IMR-90 (cell line): Measurements from ENCODE around the gene PPARG. TPM values are rescaled to one million over a fixed set of nuclear protein-coding genes. Genes with fewer than 3 reads are reported as not detected.

ENCODE experiments used
- ATAC-seq: fragments of 200-7000 bp; cut with Tn5 transposase; 2 replicates; pipeline ENCODE4 v1.9.1; 2020; ENCODE audit warnings: low read depth, mild to moderate bottlenecking, moderate library complexity
- BruUV-seq: library from RNA; stranded (reverse); fragments of 400-500 nt; replicated peaks from 2 replicates; lab custom pipeline; 2021; lab: Mats Ljungman, UMichigan
- CTCF ChIA-PET: fragments of 300-600 bp; formaldehyde crosslinking; extraction: SDS; loops from one replicate; lab custom pipeline; 2021; ENCODE audit warnings: antibody characterized with exemption; lab: Yijun Ruan, JAX
- POLR2A ChIA-PET: fragments of 300-600 bp; sonication (Branson Sonifier 250); formaldehyde crosslinking; loops from one replicate; lab custom pipeline; 2022; ENCODE audit warnings: antibody characterized with exemption; ENCODE audit not compliant: unreplicated experiment; lab: Charles Lee
- DNase-seq: peaks from one replicate; pipeline ENCODE4 v3.0.0; 2013
- H2AFZ ChIP-seq: replicated peaks from 2 replicates; pipeline ENCODE3; 2013; ENCODE audit warnings: low read length, mild to moderate bottlenecking; ENCODE audit not compliant: poor library complexity
- H2AK5ac ChIP-seq: 2 replicates; pipeline ENCODE4 v1.6.1; 2013; ENCODE audit warnings: low read depth, low read length, inconsistent platforms
- H2AK9ac ChIP-seq: replicated peaks from 2 replicates; pipeline ENCODE3; 2013; ENCODE audit warnings: mild to moderate bottlenecking, low read depth, low read length, moderate library complexity; ENCODE audit not compliant: poor library complexity
- H2BK120ac ChIP-seq: 2 replicates; pipeline ENCODE4 v1.6.1; 2013; ENCODE audit warnings: low read depth, low read length, inconsistent platforms
- H2BK15ac ChIP-seq: 3 replicates; pipeline ENCODE4 v1.6.1; 2013; ENCODE audit warnings: low read depth, low read length, inconsistent platforms
- H2BK20ac ChIP-seq: 2 replicates; pipeline ENCODE4 v1.6.1; 2013; ENCODE audit warnings: low read depth, mild to moderate bottlenecking, inconsistent platforms, low read length, moderate library complexity
- H2BK5ac ChIP-seq: 2 replicates; pipeline ENCODE4 v1.6.1; 2013; ENCODE audit warnings: mild to moderate bottlenecking, low read depth, low read length, inconsistent platforms; ENCODE audit not compliant: poor library complexity, severe bottlenecking
- H3K14ac ChIP-seq: replicated peaks from 2 replicates; pipeline ENCODE4 v1.6.1; 2013; ENCODE audit warnings: low read depth, low read length, inconsistent platforms
- H3K18ac ChIP-seq: 2 replicates; pipeline ENCODE4 v1.6.1; 2013; ENCODE audit warnings: low read depth, low read length, control low read depth
- H3K23ac ChIP-seq: 2 replicates; pipeline ENCODE4 v1.6.1; 2013; ENCODE audit warnings: low read depth, low read length, inconsistent platforms
- H3K27ac ChIP-seq: 2 replicates; pipeline ENCODE4 v1.5.1; 2013; ENCODE audit warnings: mild to moderate bottlenecking, control low read depth, low read length; ENCODE audit not compliant: insufficient read depth
- H3K27me3 ChIP-seq: 2 replicates; pipeline ENCODE4 v1.6.1; 2013; ENCODE audit warnings: low read length; ENCODE audit not compliant: control insufficient read depth, insufficient read depth
- H3K36me3 ChIP-seq: 2 replicates; pipeline ENCODE4 v1.6.1; 2013; ENCODE audit warnings: low read length, mixed read lengths; ENCODE audit not compliant: control insufficient read depth, insufficient read depth
- H3K4ac ChIP-seq: 2 replicates; pipeline ENCODE4 v1.6.1; 2013; ENCODE audit warnings: low read depth, low read length, inconsistent platforms
- H3K4me1 ChIP-seq: 2 replicates; pipeline ENCODE4 v1.6.1; 2013; ENCODE audit warnings: low read length, mixed read lengths; ENCODE audit not compliant: control insufficient read depth, insufficient read depth
- H3K4me2 ChIP-seq: 2 replicates; pipeline ENCODE4 v1.6.1; 2013; ENCODE audit warnings: low read depth, mild to moderate bottlenecking, control low read depth, low read length, moderate library complexity
- H3K4me3 ChIP-seq: 2 replicates; pipeline ENCODE4 v1.5.1; 2013; ENCODE audit warnings: low read depth, mild to moderate bottlenecking, control low read depth, low read length, moderate library complexity; ENCODE audit not compliant: insufficient read depth
- H3K56ac ChIP-seq: 2 replicates; pipeline ENCODE4 v1.6.1; 2013; ENCODE audit warnings: low read length, inconsistent platforms; ENCODE audit not compliant: insufficient read depth; ENCODE audit errors: extremely low read depth
- H3K79me1 ChIP-seq, 2 experiments: 2 replicates each; pipeline ENCODE4 v1.6.1; 2013; ENCODE audit warnings: low read length in 2 of 2, inconsistent platforms in 1 of 2, low read depth in 1 of 2
- H3K9ac ChIP-seq: 2 replicates; pipeline ENCODE4 v1.6.1; 2013; ENCODE audit warnings: low read depth, low read length, control low read depth
- H3K9me1 ChIP-seq: 2 replicates; pipeline ENCODE4 v1.6.1; 2013; ENCODE audit warnings: low read length, inconsistent platforms; ENCODE audit not compliant: insufficient read depth
- H3K9me3 ChIP-seq: 2 replicates; pipeline ENCODE4 v1.6.1; 2013; ENCODE audit warnings: low read length; ENCODE audit not compliant: control insufficient read depth, insufficient read depth
- H4K20me1 ChIP-seq: 2 replicates; pipeline ENCODE4 v1.6.1; 2013; ENCODE audit warnings: low read length, inconsistent platforms; ENCODE audit not compliant: insufficient read depth
- H4K5ac ChIP-seq: 2 replicates; pipeline ENCODE4 v1.6.1; 2013; ENCODE audit warnings: mild to moderate bottlenecking, low read depth, low read length, control low read depth
- H4K8ac ChIP-seq, 2 experiments: 2 replicates each; pipeline ENCODE4 v1.6.1; 2013; ENCODE audit warnings: low read depth in 2 of 2, low read length in 2 of 2, control low read depth in 1 of 2, inconsistent platforms in 1 of 2
- H4K91ac ChIP-seq: 2 replicates; pipeline ENCODE4 v1.6.1; 2013; ENCODE audit warnings: low read depth, low read length, inconsistent platforms; ENCODE audit not compliant: insufficient read depth
- CHD1 ChIP-seq: IDR thresholded peaks from 2 replicates; pipeline ENCODE4 v1.6.1; 2012; ENCODE audit warnings: low read depth, low read length, improper control_type of control experiment
- WGBS, 2 experiments: methylation state at CpG; one replicate each; pipeline versions ENCODE4 v1.1.5 to v1.1.7; 2013; ENCODE audit warnings: missing lambda C conversion rate in 2 of 2; ENCODE audit not compliant: insufficient read length in 1 of 2; ENCODE audit errors: extremely low coverage in 2 of 2; 5-methylcytosine and 5-hydroxymethylcytosine counted together
- dilution Hi-C: fragments of 300-500 bp; cut with HindIII; formaldehyde crosslinking; loops from one replicate; pipeline ENCODE4 v1.14.3; 2018; ENCODE audit warnings: low sequenced_read_pairs; ENCODE audit not compliant: unreplicated experiment
- in situ Hi-C: fragments of 300-500 bp; cut with MboI; formaldehyde crosslinking; loops from 3 replicates; pipeline ENCODE4 v1.14.3; 2019; ENCODE audit warnings: low sequenced_read_pairs, inconsistent platforms, mixed read lengths
- intact Hi-C: fragments of 100-400 bp; cut with micrococcal nuclease; formaldehyde crosslinking; loops from 2 replicates; pipeline ENCODE4 v1.10.0; 2022
- polyA plus RNA-seq, 3 experiments: library from polyadenylated mRNA; depleted of rRNA; stranded (reverse); fragments of >200 nt; gene quantifications; 2 replicates each; pipeline ENCODE4 v1.2.3, GENCODE V29; 2012; ENCODE audit warnings: low replicate concordance in 1 of 3
- total RNA-seq: library from RNA; depleted of rRNA; stranded (reverse); fragments of >200 nt; gene quantifications from 2 replicates; pipeline ENCODE4 v1.2.3, GENCODE V29; 2012
- TF ChIP-seq, protein P1 (sequence below): fragments of 150-350 bp; IDR thresholded peaks from 2 replicates; pipeline ENCODE4 v1.6.1; 2017; ENCODE audit warnings: mild to moderate bottlenecking, antibody characterized with exemption, low read length, low read depth

The PPARG gene
- total and polyA plus RNA-seq, 2 of the 4 experiments (the other 2 are of a cell fraction) = 11.2 to 23.8 TPM

DNA sequence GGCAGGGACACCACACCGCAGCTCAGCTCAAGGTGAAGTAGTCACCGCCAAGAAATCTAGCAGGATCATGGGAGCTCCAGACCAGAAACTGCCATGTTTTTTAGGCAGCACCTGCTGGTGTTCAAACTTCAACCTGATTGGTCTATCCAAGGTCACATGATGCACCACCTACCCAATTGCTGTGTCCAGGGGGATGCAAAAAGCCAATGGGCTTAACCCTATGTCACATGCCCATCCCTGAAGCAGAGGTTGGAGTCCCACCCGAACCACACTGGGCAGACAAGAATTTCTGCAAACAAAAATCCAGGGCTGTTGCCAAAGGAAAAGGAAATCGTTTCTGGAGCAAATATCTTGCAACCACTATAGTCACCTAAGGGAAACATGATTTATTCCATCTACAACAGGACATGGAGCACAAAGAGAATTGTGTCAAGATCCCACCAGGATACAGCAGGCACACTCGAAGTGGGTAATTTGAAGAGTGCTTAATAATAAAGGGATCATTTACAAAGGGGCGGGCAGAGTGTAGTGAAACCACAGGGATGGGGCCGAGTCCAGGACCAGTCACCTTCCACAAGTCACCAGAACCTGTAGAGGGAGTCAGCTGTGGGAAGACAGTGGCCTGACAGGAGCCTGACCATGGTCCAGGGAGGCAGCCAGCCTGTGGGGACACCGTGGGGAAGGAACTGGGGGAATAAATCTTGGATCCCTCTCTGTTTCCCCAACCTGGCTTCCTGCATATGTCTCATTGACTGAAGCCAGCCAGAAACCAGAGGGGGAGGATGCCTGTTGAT lies 161.2 kb downstream of the PPARG start:
- Histone ChIP-seq H3K4me2 (no peak overlapping the region), H3K14ac (no peak overlapping the region), H3K23ac (no peak overlapping the region), H2BK15ac (no peak overlapping the region), H2BK20ac (no peak overlapping the region), H3K36me3 (no peaks in the 10 kb centered on the region), H2AK5ac (no peak overlapping the region), H3K27ac (no peak overlapping the region), H4K91ac (no peak overlapping the region), H2BK120ac (no peak overlapping the region), H3K4ac (no peak overlapping the region), H4K20me1 (no peaks in the 10 kb centered on the region), H2AK9ac (peak overlapping the region; percentile 29), H3K56ac (no peak overlapping the region), H3K9me1 (peaks cover 3% of the 10 kb centered on the region; the same call in 1 of the 2 replicates), H3K4me1 (peaks cover 4% of the 10 kb centered on the region; the same call in 1 of the 2 replicates), H3K18ac (no peak overlapping the region), H3K9me3 (peaks cover 5% of the 10 kb centered on the region; the same call in 1 of the 2 replicates), H2BK5ac (no peak overlapping the region), H3K4me3 (no peak overlapping the region), H4K8ac (no peak overlapping the region), H3K9ac (no peak overlapping the region), H3K27me3 (peaks cover 5% of the 10 kb centered on the region; the same call in 1 of the 2 replicates), H3K79me1 (no peaks in the 10 kb centered on the region), H4K5ac (no peak overlapping the region), H2AFZ (no peak overlapping the region)
- WGBS, 2 experiments = 95% methylated on average over 2 of the region's 8 CpGs; no CpG with 5 or more reads in 1 of the 2 experiments
- DNase-seq (no peak), ATAC-seq (no peak)
- in situ Hi-C loops = no loop called here
- intact Hi-C loops = no loop called here
- CTCF ChIA-PET = no interaction called here
- POLR2A ChIA-PET = no interaction called here
- no TSS peak for BruUV-seq
- TF ChIP-seq, protein P1, sequence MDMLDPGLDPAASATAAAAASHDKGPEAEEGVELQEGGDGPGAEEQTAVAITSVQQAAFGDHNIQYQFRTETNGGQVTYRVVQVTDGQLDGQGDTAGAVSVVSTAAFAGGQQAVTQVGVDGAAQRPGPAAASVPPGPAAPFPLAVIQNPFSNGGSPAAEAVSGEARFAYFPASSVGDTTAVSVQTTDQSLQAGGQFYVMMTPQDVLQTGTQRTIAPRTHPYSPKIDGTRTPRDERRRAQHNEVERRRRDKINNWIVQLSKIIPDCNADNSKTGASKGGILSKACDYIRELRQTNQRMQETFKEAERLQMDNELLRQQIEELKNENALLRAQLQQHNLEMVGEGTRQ = peak; percentile 36; the same call in 1 of the 2 replicates
- no peak for TF ChIP-seq CHD1
- dilution Hi-C loops = no loop called here
